ENCODE data around the gene RBFOX2.

- TF ChIP-seq CTCF (IDR thresholded peaks at IDR 0.05; ENCODE audit: low read length) (no peak), EZH2 (IDR thresholded peaks at IDR 0.05; ENCODE audit: borderline replicate concordance, low read length) (no peak)
Measured at GRCh38 chr22:36048911-36049677, 20.5 kb upstream of the RBFOX2 start.

Measured in OCI-LY1 (cell line).